DND-41 (cell line): ENCODE data around the gene SLC16A14.
"Not testable (repeated sequence)": the region's sequence is repeated elsewhere in the genome, so short reads cannot be mapped to it uniquely, and the experiment has no call there.

Experiments used
- ATAC-seq: fragments of 200-7000 bp; cut with Tn5 transposase; 3 replicates; pipeline ENCODE4 v1.9.1; 2021; ENCODE audit warnings: low read depth; ENCODE audit not compliant: insufficient read depth
- DNase-seq: peaks from one replicate; pipeline ENCODE4 v3.0.0-alpha.2; 2020
- H2AFZ ChIP-seq: 2 replicates; pipeline ENCODE4 v1.6.0; 2012; ENCODE audit warnings: low read depth, low read length
- H3K27ac ChIP-seq: 2 replicates; pipeline ENCODE4 v1.5.1; 2012; ENCODE audit warnings: low read length, inconsistent platforms
- H3K27me3 ChIP-seq: fragments of 200-600 bp; sonication (generic); 2 replicates; pipeline ENCODE4 v1.6.0; 2012; ENCODE audit warnings: low read length, mild to moderate bottlenecking, inconsistent platforms; ENCODE audit not compliant: insufficient read depth, poor library complexity
- H3K36me3 ChIP-seq: 2 replicates; pipeline ENCODE4 v1.5.1; 2012; ENCODE audit warnings: low read length, inconsistent platforms; ENCODE audit not compliant: insufficient read depth
- H3K4me1 ChIP-seq: 2 replicates; pipeline ENCODE4 v1.5.1; 2012; ENCODE audit warnings: mild to moderate bottlenecking, low read length; ENCODE audit not compliant: insufficient read depth
- H3K4me2 ChIP-seq: 2 replicates; pipeline ENCODE4 v1.6.0; 2012; ENCODE audit warnings: mild to moderate bottlenecking, moderate library complexity, low read length, inconsistent platforms; ENCODE audit not compliant: insufficient read depth
- H3K4me3 ChIP-seq, 2 experiments: fragments of 200-600 bp in 1 of 2; shearing (Covaris generic) in 1 of 2; 2 replicates each; pipeline ENCODE4 v1.5.1; 2012 to 2016; ENCODE audit warnings: inconsistent platforms in 2 of 2, low read length in 2 of 2, mild to moderate bottlenecking in 2 of 2, low read depth in 1 of 2, moderate library complexity in 1 of 2
- H3K79me2 ChIP-seq: 2 replicates; pipeline ENCODE4 v1.6.0; 2012; ENCODE audit warnings: low read length, inconsistent platforms; ENCODE audit not compliant: insufficient read depth
- H3K9ac ChIP-seq: 2 replicates; pipeline ENCODE4 v1.6.0; 2012; ENCODE audit warnings: low read depth, mild to moderate bottlenecking, inconsistent platforms, low read length, moderate library complexity
- H3K9me3 ChIP-seq: 2 replicates; pipeline ENCODE4 v1.5.1; 2012; ENCODE audit warnings: low read length, moderate library complexity, mild to moderate bottlenecking, inconsistent platforms; ENCODE audit not compliant: insufficient read depth, severe bottlenecking
- H4K20me1 ChIP-seq: 2 replicates; pipeline ENCODE4 v1.6.0; 2012; ENCODE audit warnings: low read length; ENCODE audit not compliant: insufficient read depth
- EZH2 ChIP-seq: IDR thresholded peaks from 3 replicates; pipeline ENCODE4 v1.6.1; 2012; ENCODE audit warnings: borderline replicate concordance, low read depth, mild to moderate bottlenecking, moderate library complexity, low read length, inconsistent platforms; ENCODE audit not compliant: severe bottlenecking
- TF ChIP-seq, protein P1 (sequence below): IDR thresholded peaks from 2 replicates; pipeline ENCODE4 v1.5.1; 2012; ENCODE audit warnings: borderline replicate concordance, low read length, moderate library complexity, mild to moderate bottlenecking; ENCODE audit not compliant: poor library complexity, severe bottlenecking; ENCODE audit errors: extremely low read depth

Gene SLC16A14, protein sequence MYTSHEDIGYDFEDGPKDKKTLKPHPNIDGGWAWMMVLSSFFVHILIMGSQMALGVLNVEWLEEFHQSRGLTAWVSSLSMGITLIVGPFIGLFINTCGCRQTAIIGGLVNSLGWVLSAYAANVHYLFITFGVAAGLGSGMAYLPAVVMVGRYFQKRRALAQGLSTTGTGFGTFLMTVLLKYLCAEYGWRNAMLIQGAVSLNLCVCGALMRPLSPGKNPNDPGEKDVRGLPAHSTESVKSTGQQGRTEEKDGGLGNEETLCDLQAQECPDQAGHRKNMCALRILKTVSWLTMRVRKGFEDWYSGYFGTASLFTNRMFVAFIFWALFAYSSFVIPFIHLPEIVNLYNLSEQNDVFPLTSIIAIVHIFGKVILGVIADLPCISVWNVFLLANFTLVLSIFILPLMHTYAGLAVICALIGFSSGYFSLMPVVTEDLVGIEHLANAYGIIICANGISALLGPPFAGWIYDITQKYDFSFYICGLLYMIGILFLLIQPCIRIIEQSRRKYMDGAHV

DNA sequence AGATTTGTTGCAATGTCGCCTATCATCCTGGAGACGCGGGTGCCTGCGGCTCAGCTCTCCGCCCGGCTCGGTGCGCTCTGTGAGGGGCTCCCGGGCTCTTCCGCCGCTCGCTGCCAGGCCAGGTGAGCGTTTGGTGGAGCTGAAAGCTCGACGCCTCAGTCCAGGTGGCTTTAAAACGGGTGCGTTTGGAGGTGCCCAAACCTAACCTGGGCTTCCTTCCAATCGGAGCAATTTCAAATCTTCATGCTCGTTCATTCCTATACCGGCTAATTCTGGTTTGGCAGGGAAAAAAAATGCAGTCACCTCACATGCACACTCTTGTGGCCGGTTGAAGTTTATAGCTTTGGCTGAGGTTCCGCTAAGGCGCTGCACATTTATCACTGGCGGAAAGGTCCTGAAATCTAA is at the start of gene SLC16A14:
Gene SLC16A14 (minus strand): TSS at position 274 of the 405 bp plus-strand sequence. CDS start 9,572 bp downstream, outside the sequence.
- TF ChIP-seq EZH2 = no peak
- TF ChIP-seq, protein P1, sequence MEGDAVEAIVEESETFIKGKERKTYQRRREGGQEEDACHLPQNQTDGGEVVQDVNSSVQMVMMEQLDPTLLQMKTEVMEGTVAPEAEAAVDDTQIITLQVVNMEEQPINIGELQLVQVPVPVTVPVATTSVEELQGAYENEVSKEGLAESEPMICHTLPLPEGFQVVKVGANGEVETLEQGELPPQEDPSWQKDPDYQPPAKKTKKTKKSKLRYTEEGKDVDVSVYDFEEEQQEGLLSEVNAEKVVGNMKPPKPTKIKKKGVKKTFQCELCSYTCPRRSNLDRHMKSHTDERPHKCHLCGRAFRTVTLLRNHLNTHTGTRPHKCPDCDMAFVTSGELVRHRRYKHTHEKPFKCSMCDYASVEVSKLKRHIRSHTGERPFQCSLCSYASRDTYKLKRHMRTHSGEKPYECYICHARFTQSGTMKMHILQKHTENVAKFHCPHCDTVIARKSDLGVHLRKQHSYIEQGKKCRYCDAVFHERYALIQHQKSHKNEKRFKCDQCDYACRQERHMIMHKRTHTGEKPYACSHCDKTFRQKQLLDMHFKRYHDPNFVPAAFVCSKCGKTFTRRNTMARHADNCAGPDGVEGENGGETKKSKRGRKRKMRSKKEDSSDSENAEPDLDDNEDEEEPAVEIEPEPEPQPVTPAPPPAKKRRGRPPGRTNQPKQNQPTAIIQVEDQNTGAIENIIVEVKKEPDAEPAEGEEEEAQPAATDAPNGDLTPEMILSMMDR = no peak
- no peak within 1 kb of the TSS for H3K27ac ChIP-seq
- H2AFZ ChIP-seq = peak within 1 kb of the TSS; percentile 62; the same call in 1 of the 2 replicates
- H3K79me2 ChIP-seq = no peaks in the 10 kb centered on the region
- no peak within 1 kb of the TSS for H3K9ac ChIP-seq
- no peaks in the 10 kb centered on the region for H4K20me1 ChIP-seq
- peaks cover 19% of the 10 kb centered on the region for H3K4me1 ChIP-seq
- no peaks in the 10 kb centered on the region for H3K36me3 ChIP-seq
- no peak for DNase-seq
- peak within 1 kb of the TSS in 1 of 2 experiments; percentile 25; a peak in 2 of 4 replicates for H3K4me3 ChIP-seq
- H3K4me2 ChIP-seq = peak within 1 kb of the TSS; percentile 62
- H3K9me3 ChIP-seq = no peaks in the 10 kb centered on the region
- ATAC-seq = peak; percentile 50
- peaks cover 30% of the 10 kb centered on the region for H3K27me3 ChIP-seq

DNA sequence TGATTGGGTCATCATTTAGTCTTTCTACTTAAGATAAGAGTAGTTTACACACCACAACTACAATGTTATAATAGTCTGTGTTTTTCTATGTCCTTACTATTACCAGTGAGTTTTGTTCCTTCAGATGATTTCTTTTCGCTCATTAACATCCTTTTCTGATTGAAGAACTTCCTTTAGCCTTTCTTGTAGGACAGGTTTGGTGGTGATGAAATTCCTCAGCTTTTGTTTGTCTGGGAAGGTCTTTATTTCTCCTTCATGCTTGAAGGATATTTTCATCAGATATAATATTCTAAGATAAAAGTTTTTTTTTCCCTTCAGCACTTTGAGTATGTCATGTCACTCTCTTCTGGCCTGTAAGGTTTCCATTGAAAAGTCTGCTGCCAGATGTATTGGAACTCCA is 38.0 kb upstream of the SLC16A14 start:
- Histone ChIP-seq H3K9ac (no peak overlapping the region), H3K36me3 (no peaks in the 10 kb centered on the region), H3K79me2 (no peaks in the 10 kb centered on the region), H3K27me3 (no peaks in the 10 kb centered on the region), H4K20me1 (no peaks in the 10 kb centered on the region), H3K4me3 (no peak overlapping the region), H3K4me2 (no peak overlapping the region), H3K4me1 (no peaks in the 10 kb centered on the region), H3K9me3 (no peaks in the 10 kb centered on the region), H3K27ac (no peak overlapping the region), H2AFZ (no peak overlapping the region)
- TF ChIP-seq, protein P1 = no peak
- TF ChIP-seq EZH2 = no peak
- no peak for DNase-seq
- ATAC-seq = no peak

DNA sequence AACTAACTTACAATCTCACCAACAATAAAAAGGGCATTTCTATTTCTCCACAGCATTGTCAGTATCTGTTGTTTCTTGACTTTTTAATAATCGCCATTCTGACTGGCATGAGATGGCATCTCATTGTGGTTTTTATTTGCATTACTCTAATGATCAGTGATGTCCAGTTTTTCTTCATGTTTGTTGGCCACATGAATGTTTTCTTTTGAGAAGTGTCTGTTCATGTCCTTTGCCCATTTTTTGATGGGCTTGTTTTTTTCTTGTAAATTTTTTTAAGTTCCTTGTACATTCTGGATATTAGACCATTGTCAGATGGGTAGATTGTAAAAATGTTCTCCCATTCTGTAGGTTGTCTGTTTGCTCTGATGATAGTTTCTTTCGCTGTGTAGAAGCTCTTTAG is 33.2 kb upstream of the SLC16A14 start:
- H3K4me3 ChIP-seq = not testable (repeated sequence)

DNA sequence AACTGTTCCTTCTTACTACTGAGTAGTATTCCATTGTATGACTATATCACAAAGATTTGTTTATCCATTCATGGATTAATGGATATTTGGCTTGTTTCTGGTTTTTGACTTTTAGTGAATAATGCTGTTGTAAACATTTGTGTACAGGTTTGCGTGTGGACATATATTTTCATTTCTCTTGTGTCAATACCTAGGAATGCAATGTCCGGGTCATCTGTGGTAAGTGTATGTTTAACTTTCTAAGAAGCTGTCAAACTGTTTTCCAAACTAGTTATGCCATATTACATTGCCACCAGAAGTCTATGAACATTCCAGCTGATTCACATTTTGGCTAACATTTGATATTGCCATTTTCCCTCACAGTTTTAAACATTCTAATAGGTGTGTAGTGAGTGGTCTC is 29.1 kb upstream of the SLC16A14 start:
- H3K4me1 ChIP-seq = no peaks in the 10 kb centered on the region
- H3K4me3 ChIP-seq = no peak overlapping the region
- no peaks in the 10 kb centered on the region for H3K79me2 ChIP-seq
- no peaks in the 10 kb centered on the region for H3K9me3 ChIP-seq
- H3K36me3 ChIP-seq = no peaks in the 10 kb centered on the region
- H3K9ac ChIP-seq = no peak overlapping the region
- H2AFZ ChIP-seq = no peak overlapping the region
- TF ChIP-seq, protein P1 = no peak
- TF ChIP-seq EZH2 = no peak
- no peak for ATAC-seq
- no peaks in the 10 kb centered on the region for H4K20me1 ChIP-seq
- H3K27ac ChIP-seq = no peak overlapping the region
- H3K4me2 ChIP-seq = no peak overlapping the region
- no peak for DNase-seq
- no peaks in the 10 kb centered on the region for H3K27me3 ChIP-seq

More for the DNA sequence above, 33.2 kb upstream of the SLC16A14 start:
- not testable (repeated sequence) for H3K27ac ChIP-seq, H3K9me3 ChIP-seq, H4K20me1 ChIP-seq, H3K4me1 ChIP-seq, DNase-seq, H3K79me2 ChIP-seq, H3K36me3 ChIP-seq, ATAC-seq, H3K27me3 ChIP-seq, H3K9ac ChIP-seq, H3K4me2 ChIP-seq, H2AFZ ChIP-seq
